ENCODE data around the gene SSX2IP.

DNA sequence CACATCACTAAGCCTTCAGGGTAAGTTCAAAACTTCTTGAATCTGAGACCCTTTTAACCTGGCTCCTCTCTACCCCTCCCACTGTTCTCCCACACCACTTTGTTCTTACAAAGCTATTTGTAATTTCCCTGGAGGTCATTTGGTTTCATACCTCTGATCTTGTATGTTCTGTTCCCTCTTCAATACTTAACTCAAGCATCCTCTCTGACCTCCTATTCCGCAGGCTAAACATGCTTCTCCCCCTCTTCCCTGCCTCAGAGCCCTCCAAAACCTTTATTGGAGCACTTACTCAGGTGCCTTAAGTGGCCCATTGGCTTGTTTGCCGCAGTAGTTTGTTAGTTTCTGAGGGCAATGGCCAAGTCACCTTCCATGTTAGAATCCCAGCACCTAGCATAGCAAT, 54.8 kb downstream of the SSX2IP start:
- TF ChIP-seq, protein P1, sequence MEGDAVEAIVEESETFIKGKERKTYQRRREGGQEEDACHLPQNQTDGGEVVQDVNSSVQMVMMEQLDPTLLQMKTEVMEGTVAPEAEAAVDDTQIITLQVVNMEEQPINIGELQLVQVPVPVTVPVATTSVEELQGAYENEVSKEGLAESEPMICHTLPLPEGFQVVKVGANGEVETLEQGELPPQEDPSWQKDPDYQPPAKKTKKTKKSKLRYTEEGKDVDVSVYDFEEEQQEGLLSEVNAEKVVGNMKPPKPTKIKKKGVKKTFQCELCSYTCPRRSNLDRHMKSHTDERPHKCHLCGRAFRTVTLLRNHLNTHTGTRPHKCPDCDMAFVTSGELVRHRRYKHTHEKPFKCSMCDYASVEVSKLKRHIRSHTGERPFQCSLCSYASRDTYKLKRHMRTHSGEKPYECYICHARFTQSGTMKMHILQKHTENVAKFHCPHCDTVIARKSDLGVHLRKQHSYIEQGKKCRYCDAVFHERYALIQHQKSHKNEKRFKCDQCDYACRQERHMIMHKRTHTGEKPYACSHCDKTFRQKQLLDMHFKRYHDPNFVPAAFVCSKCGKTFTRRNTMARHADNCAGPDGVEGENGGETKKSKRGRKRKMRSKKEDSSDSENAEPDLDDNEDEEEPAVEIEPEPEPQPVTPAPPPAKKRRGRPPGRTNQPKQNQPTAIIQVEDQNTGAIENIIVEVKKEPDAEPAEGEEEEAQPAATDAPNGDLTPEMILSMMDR (IDR thresholded peaks at IDR 0.05) = no peak
- no peak for TF ChIP-seq ZFX (IDR thresholded peaks at IDR 0.05; ENCODE audit: borderline replicate concordance)

All from 22Rv1 (cell line).